Panc1 (cell line): ENCODE results near the gene MMP3. TPM values are rescaled to one million over a fixed set of nuclear protein-coding genes. Genes with fewer than 3 reads are reported as not detected.

Experiments
- ATAC-seq: fragments of 200-7000 bp; cut with Tn5 transposase; 2 replicates; pipeline ENCODE4 v1.9.1; 2020; ENCODE audit warnings: mild to moderate bottlenecking, moderate library complexity
- BruUV-seq: library from RNA; stranded (reverse); fragments of 400-500 nt; replicated peaks from 2 replicates; lab custom pipeline; 2021; lab: Mats Ljungman, UMichigan
- CTCF ChIA-PET: fragments of 300-600 bp; sonication (Branson Sonifier 250); formaldehyde crosslinking; loops from one replicate; lab custom pipeline; 2022; ENCODE audit warnings: antibody characterized with exemption; lab: Charles Lee
- POLR2A ChIA-PET: fragments of 300-600 bp; sonication (Branson Sonifier 250); formaldehyde crosslinking; loops from one replicate; lab custom pipeline; 2022; ENCODE audit warnings: antibody characterized with exemption; lab: Charles Lee
- DNase-seq: peaks from one replicate; pipeline ENCODE4 v3.0.0-alpha.2; 2010; ENCODE audit warnings: low read depth, low spot score
- H3K27ac ChIP-seq: 2 replicates; pipeline ENCODE4 v1.5.1; 2011; ENCODE audit warnings: mild to moderate bottlenecking, low read length, inconsistent platforms
- H3K27me3 ChIP-seq: fragments of 200-500 bp; sonication (Bioruptor generic); 2 replicates; pipeline ENCODE4 v1.6.0; 2014; ENCODE audit warnings: low read length, inconsistent platforms; ENCODE audit not compliant: control insufficient read depth, insufficient read depth
- H3K36me3 ChIP-seq: fragments of 200-500 bp; sonication (Bioruptor generic); 2 replicates; pipeline ENCODE4 v1.5.1; 2014; ENCODE audit warnings: inconsistent platforms, mild to moderate bottlenecking, low read length, moderate library complexity; ENCODE audit not compliant: control insufficient read depth, insufficient read depth
- H3K4me1 ChIP-seq: 2 replicates; pipeline ENCODE4 v1.5.1; 2011; ENCODE audit warnings: inconsistent platforms, mild to moderate bottlenecking, low read length, moderate library complexity; ENCODE audit not compliant: control insufficient read depth, insufficient read depth
- H3K4me3 ChIP-seq, 2 experiments: 2 replicates each; pipeline ENCODE4 v1.5.1; 2011 to 2012; ENCODE audit warnings: low read depth in 2 of 2, low read length in 2 of 2, mild to moderate bottlenecking in 2 of 2, inconsistent platforms in 1 of 2, moderate library complexity in 1 of 2
- H3K9me3 ChIP-seq: fragments of 200-500 bp; sonication (Bioruptor generic); 2 replicates; pipeline ENCODE4 v1.5.1; 2014; ENCODE audit warnings: low read depth, mild to moderate bottlenecking, inconsistent platforms, low read length, moderate library complexity; ENCODE audit not compliant: control insufficient read depth, insufficient read depth
- POLR2AphosphoS5 ChIP-seq: IDR thresholded peaks from 2 replicates; pipeline ENCODE4 v1.6.1; 2012; ENCODE audit warnings: mild to moderate bottlenecking, low read depth, low read length, moderate library complexity
- SIN3A ChIP-seq: IDR thresholded peaks from 2 replicates; pipeline ENCODE4 v1.6.1; 2012; ENCODE audit warnings: low read depth, mild to moderate bottlenecking, low read length, moderate library complexity, borderline replicate concordance; ENCODE audit not compliant: insufficient read depth
- TCF7L2 ChIP-seq: IDR thresholded peaks from 2 replicates; pipeline ENCODE4 v1.6.1; 2011; ENCODE audit warnings: mild to moderate bottlenecking, low read depth, low read length, inconsistent platforms
- in situ Hi-C: cut with HindIII; loops from 2 replicates; pipeline ENCODE4 v1.10.0; 2016; ENCODE audit warnings: low sequenced_read_pairs, low pct_unique_long_range_greater_than_20kb
- intact Hi-C: fragments of 100-400 bp; cut with micrococcal nuclease; formaldehyde crosslinking; loops from one replicate; pipeline ENCODE4 v1.10.0; 2022; ENCODE audit not compliant: unreplicated experiment
- total RNA-seq: library from RNA; stranded (reverse); gene quantifications from one replicate; pipeline ENCODE4 v1.2.1, GENCODE V29; 2021; ENCODE audit not compliant: unreplicated experiment
- TF ChIP-seq, protein P1 (sequence below), 2 experiments: IDR thresholded peaks; 2 replicates each; pipeline ENCODE4 v1.6.1; 2011 to 2012; ENCODE audit warnings: low read depth in 2 of 2, control low read depth in 1 of 2, low read length in 1 of 2, mild to moderate bottlenecking in 1 of 2, moderate library complexity in 1 of 2; ENCODE audit not compliant: insufficient read depth in 1 of 2
- TF ChIP-seq, protein P2 (sequence below): fragments of 450-650 bp; IDR thresholded peaks from 2 replicates; pipeline ENCODE4 v1.5.1; 2017; ENCODE audit warnings: mild to moderate bottlenecking

MMP3 gene
- total RNA-seq, 1 experiment from 2014 or later, result not detected

DNA sequence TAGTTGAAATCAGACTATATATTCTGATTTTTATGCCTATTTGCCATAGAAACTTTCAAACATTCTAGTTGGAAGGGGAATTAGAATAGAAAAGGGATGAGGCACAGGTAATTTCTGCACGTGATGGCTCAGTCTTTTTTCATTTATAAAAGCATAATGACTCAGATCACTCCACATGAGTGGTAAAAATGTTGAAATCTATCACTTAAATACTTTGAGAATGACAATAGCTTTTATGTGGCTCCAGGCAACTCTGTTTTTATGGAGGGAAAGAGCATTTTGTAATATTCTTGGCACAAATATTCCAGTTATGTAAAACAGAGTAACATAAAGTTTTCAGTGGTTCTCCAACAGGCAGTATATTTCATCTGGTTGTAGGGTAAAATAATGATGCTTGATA is 5.9 kb upstream of the MMP3 start:
- DNase-seq, result no peak
- ATAC-seq, result no peak
- no peaks in the 10 kb centered on the region for H3K4me1 ChIP-seq
- no peak overlapping the region for H3K4me3 ChIP-seq
- no TSS peak for BruUV-seq
- no peaks in the 10 kb centered on the region for H3K36me3 ChIP-seq
- in situ Hi-C loops, result no loop called here
- CTCF ChIA-PET, result no interaction called here
- H3K9me3 ChIP-seq, result no peaks in the 10 kb centered on the region
- no peak for TF ChIP-seq TCF7L2
- TF ChIP-seq, protein P1, sequence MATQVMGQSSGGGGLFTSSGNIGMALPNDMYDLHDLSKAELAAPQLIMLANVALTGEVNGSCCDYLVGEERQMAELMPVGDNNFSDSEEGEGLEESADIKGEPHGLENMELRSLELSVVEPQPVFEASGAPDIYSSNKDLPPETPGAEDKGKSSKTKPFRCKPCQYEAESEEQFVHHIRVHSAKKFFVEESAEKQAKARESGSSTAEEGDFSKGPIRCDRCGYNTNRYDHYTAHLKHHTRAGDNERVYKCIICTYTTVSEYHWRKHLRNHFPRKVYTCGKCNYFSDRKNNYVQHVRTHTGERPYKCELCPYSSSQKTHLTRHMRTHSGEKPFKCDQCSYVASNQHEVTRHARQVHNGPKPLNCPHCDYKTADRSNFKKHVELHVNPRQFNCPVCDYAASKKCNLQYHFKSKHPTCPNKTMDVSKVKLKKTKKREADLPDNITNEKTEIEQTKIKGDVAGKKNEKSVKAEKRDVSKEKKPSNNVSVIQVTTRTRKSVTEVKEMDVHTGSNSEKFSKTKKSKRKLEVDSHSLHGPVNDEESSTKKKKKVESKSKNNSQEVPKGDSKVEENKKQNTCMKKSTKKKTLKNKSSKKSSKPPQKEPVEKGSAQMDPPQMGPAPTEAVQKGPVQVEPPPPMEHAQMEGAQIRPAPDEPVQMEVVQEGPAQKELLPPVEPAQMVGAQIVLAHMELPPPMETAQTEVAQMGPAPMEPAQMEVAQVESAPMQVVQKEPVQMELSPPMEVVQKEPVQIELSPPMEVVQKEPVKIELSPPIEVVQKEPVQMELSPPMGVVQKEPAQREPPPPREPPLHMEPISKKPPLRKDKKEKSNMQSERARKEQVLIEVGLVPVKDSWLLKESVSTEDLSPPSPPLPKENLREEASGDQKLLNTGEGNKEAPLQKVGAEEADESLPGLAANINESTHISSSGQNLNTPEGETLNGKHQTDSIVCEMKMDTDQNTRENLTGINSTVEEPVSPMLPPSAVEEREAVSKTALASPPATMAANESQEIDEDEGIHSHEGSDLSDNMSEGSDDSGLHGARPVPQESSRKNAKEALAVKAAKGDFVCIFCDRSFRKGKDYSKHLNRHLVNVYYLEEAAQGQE (IDR thresholded peaks at IDR 0.05; ENCODE audit: insufficient read depth in 1 of 2, low read depth in 2 of 2, low read length in 1 of 2), result no peak
- no peak for TF ChIP-seq SIN3A
- TF ChIP-seq, protein P2, sequence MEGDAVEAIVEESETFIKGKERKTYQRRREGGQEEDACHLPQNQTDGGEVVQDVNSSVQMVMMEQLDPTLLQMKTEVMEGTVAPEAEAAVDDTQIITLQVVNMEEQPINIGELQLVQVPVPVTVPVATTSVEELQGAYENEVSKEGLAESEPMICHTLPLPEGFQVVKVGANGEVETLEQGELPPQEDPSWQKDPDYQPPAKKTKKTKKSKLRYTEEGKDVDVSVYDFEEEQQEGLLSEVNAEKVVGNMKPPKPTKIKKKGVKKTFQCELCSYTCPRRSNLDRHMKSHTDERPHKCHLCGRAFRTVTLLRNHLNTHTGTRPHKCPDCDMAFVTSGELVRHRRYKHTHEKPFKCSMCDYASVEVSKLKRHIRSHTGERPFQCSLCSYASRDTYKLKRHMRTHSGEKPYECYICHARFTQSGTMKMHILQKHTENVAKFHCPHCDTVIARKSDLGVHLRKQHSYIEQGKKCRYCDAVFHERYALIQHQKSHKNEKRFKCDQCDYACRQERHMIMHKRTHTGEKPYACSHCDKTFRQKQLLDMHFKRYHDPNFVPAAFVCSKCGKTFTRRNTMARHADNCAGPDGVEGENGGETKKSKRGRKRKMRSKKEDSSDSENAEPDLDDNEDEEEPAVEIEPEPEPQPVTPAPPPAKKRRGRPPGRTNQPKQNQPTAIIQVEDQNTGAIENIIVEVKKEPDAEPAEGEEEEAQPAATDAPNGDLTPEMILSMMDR, result no peak
- intact Hi-C loops, result no loop called here
- POLR2A ChIA-PET, result no interaction called here
- peaks cover 20% of the 10 kb centered on the region; the same call in 1 of the 2 replicates for H3K27me3 ChIP-seq
- no peak overlapping the region for H3K27ac ChIP-seq

DNA sequence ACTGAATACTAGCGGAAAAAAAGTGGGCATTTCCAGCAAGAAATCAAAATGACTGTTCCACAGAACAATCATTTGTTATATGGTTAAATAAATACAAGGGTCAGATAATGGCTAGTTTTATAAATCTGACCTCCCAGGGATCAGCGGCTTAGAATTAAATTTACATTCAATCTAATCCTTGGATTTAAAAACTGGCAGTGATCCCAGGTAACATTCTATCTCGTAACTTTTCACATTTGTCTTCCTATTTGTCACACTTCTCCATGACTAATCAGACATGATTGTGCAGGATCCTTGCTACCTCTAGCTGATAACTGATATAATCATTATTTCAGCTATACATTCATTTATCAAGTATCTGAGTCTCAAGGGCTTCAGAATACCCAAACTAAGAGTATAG is 2.9 kb upstream of the MMP3 start:
- DNase-seq (no peak), ATAC-seq (no peak)
- ChIA-PET POLR2A (no interaction called here), CTCF (no interaction called here)
- TF ChIP-seq SIN3A (no peak), POLR2AphosphoS5 (no peak), TCF7L2 (no peak)
- TF ChIP-seq, protein P2, result no peak
- TF ChIP-seq, protein P1 (IDR thresholded peaks at IDR 0.05; ENCODE audit: insufficient read depth in 1 of 2, low read depth in 2 of 2, low read length in 1 of 2), result no peak
- in situ Hi-C loops, result no loop called here
- BruUV-seq, result no TSS peak
- Histone ChIP-seq H3K36me3 (no peaks in the 10 kb centered on the region), H3K4me1 (no peaks in the 10 kb centered on the region), H3K9me3 (no peaks in the 10 kb centered on the region), H3K27ac (no peak overlapping the region), H3K27me3 (peaks cover 21% of the 10 kb centered on the region), H3K4me3 (no peak overlapping the region)
- intact Hi-C loops, result no loop called here
